H9 (cell line): ENCODE measurements around the gene MED27. TPM values are rescaled to one million over a fixed set of nuclear protein-coding genes. Genes with fewer than 3 reads are reported as not detected.

Experiments
- DNase-seq: peaks from one replicate; pipeline ENCODE4 v3.0.0-alpha.2; 2017
- H2AFZ ChIP-seq: one replicate; pipeline ENCODE4 v1.6.1; 2013; ENCODE audit warnings: mild to moderate bottlenecking, low read length, control low read depth, moderate library complexity
- H2AK5ac ChIP-seq: 2 replicates; pipeline ENCODE4 v1.6.1; 2013; ENCODE audit warnings: low read length, control low read depth, mixed read lengths; ENCODE audit not compliant: insufficient read length
- H2BK120ac ChIP-seq: one replicate; pipeline ENCODE4 v1.6.1; 2013; ENCODE audit warnings: low read depth, mild to moderate bottlenecking, low read length, control low read depth, inconsistent platforms; ENCODE audit not compliant: poor library complexity, severe bottlenecking
- H2BK12ac ChIP-seq: 2 replicates; pipeline ENCODE4 v1.6.1; 2013; ENCODE audit warnings: low read length, control low read depth, mixed read lengths, low read depth; ENCODE audit not compliant: insufficient read length
- H2BK15ac ChIP-seq: 2 replicates; pipeline ENCODE4 v1.6.1; 2013; ENCODE audit warnings: low read depth, low read length, control low read depth
- H2BK20ac ChIP-seq: one replicate; pipeline ENCODE4 v1.6.1; 2013; ENCODE audit warnings: low read depth, mild to moderate bottlenecking, low read length, control low read depth, inconsistent platforms; ENCODE audit not compliant: poor library complexity, severe bottlenecking
- H2BK5ac ChIP-seq: 2 replicates; pipeline ENCODE4 v1.6.1; 2013; ENCODE audit warnings: low read length, control low read depth, mixed read lengths; ENCODE audit not compliant: insufficient read length
- H3K14ac ChIP-seq: 2 replicates; pipeline ENCODE4 v1.6.1; 2013; ENCODE audit warnings: low read length, control low read depth; ENCODE audit not compliant: insufficient read depth
- H3K18ac ChIP-seq: 2 replicates; pipeline ENCODE4 v1.6.1; 2013; ENCODE audit warnings: low read depth, mild to moderate bottlenecking, mixed read lengths, low read length, control low read depth; ENCODE audit not compliant: insufficient read length
- H3K23ac ChIP-seq: 2 replicates; pipeline ENCODE4 v1.6.1; 2013; ENCODE audit warnings: low read length, control low read depth, mixed read lengths, low read depth; ENCODE audit not compliant: insufficient read length
- H3K23me2 ChIP-seq: 2 replicates; pipeline ENCODE4 v1.6.1; 2013; ENCODE audit warnings: low read depth, mild to moderate bottlenecking, mixed read lengths, low read length, control low read depth; ENCODE audit not compliant: insufficient read length, poor library complexity, severe bottlenecking
- H3K27ac ChIP-seq: 2 replicates; pipeline ENCODE4 v1.5.1; 2013; ENCODE audit warnings: low read length, control low read depth, mixed read lengths, low read depth; ENCODE audit not compliant: insufficient read length
- H3K27me3 ChIP-seq: 2 replicates; pipeline ENCODE4 v1.6.1; 2013; ENCODE audit warnings: low read length, control low read depth, inconsistent platforms; ENCODE audit not compliant: insufficient read depth
- H3K4ac ChIP-seq: 2 replicates; pipeline ENCODE4 v1.6.1; 2013; ENCODE audit warnings: low read depth, mild to moderate bottlenecking, control low read depth, inconsistent platforms, low read length, moderate library complexity
- H3K4me1 ChIP-seq: 2 replicates; pipeline ENCODE4 v1.6.1; 2013; ENCODE audit warnings: low read length, control low read depth, inconsistent platforms; ENCODE audit not compliant: insufficient read depth
- H3K4me2 ChIP-seq: 2 replicates; pipeline ENCODE4 v1.6.1; 2013; ENCODE audit warnings: low read length, control low read depth, mixed read lengths; ENCODE audit not compliant: insufficient read length, insufficient read depth
- H3K56ac ChIP-seq: 2 replicates; pipeline ENCODE4 v1.6.1; 2013; ENCODE audit warnings: low read depth, mild to moderate bottlenecking, mixed read lengths, low read length, control low read depth; ENCODE audit not compliant: insufficient read length
- H3K79me1 ChIP-seq: 2 replicates; pipeline ENCODE4 v1.6.1; 2013; ENCODE audit warnings: low read depth, mild to moderate bottlenecking, moderate library complexity, low read length, control low read depth, inconsistent platforms; ENCODE audit not compliant: insufficient read depth, poor library complexity, severe bottlenecking
- H3K79me2 ChIP-seq: 2 replicates; pipeline ENCODE4 v1.6.1; 2013; ENCODE audit warnings: low read length, control low read depth, inconsistent platforms; ENCODE audit not compliant: insufficient read depth
- H3K9ac ChIP-seq: 2 replicates; pipeline ENCODE4 v1.6.1; 2013; ENCODE audit warnings: low read length, control low read depth, mixed read lengths; ENCODE audit not compliant: insufficient read length; ENCODE audit errors: extremely low read depth
- H3K9me3 ChIP-seq: one replicate; pipeline ENCODE4 v1.6.1; 2013; ENCODE audit warnings: low read depth, low read length, inconsistent platforms; ENCODE audit not compliant: control insufficient read depth
- H3T11ph ChIP-seq: one replicate; pipeline ENCODE4 v1.6.1; 2013; ENCODE audit warnings: mild to moderate bottlenecking, low read length, control low read depth, inconsistent platforms
- H4K20me1 ChIP-seq: one replicate; pipeline ENCODE4 v1.6.1; 2013; ENCODE audit not compliant: control insufficient read depth, insufficient read length, insufficient read depth
- H4K5ac ChIP-seq: 2 replicates; pipeline ENCODE4 v1.6.1; 2013; ENCODE audit warnings: low read depth, mild to moderate bottlenecking, mixed read lengths, low read length, control low read depth; ENCODE audit not compliant: insufficient read length
- H4K8ac ChIP-seq: replicated peaks from 2 replicates; pipeline ENCODE4 v1.6.1; 2013; ENCODE audit warnings: low read length, control low read depth, mixed read lengths, low read depth; ENCODE audit not compliant: insufficient read length
- H4K91ac ChIP-seq: 2 replicates; pipeline ENCODE4 v1.6.1; 2013; ENCODE audit warnings: low read depth, mild to moderate bottlenecking, moderate library complexity, mixed read lengths, low read length, control low read depth; ENCODE audit not compliant: insufficient read length
- H3K27ac Mint-ChIP-seq, 3 experiments: 2 replicates in 2 of 3; 3 replicates in 1 of 3; pipeline ENCODE4 v1.8.0; 2020 to 2021; ENCODE audit warnings: mixed read lengths in 3 of 3, mild to moderate bottlenecking in 1 of 3, moderate library complexity in 1 of 3
- H3K27me3 Mint-ChIP-seq: 2 replicates; pipeline ENCODE4 v1.8.0; 2021; ENCODE audit warnings: low read depth, mild to moderate bottlenecking, moderate library complexity, mixed read lengths
- H3K36me3 Mint-ChIP-seq, 3 experiments: 2 replicates in 2 of 3; 3 replicates in 1 of 3; pipeline ENCODE4 v1.8.0; 2020 to 2021; ENCODE audit warnings: low read depth in 3 of 3, mixed read lengths in 3 of 3; ENCODE audit not compliant: insufficient read depth in 1 of 3
- H3K4me1 Mint-ChIP-seq, 2 experiments: 2 replicates each; pipeline ENCODE4 v1.8.0; 2020; ENCODE audit warnings: mixed read lengths in 2 of 2
- H3K4me3 Mint-ChIP-seq, 2 experiments: 2 replicates in 1 of 2; 3 replicates in 1 of 2; pipeline ENCODE4 v1.8.0; 2020 to 2021; ENCODE audit warnings: mild to moderate bottlenecking in 2 of 2, mixed read lengths in 2 of 2, moderate library complexity in 1 of 2
- H3K9me3 Mint-ChIP-seq, 2 experiments: 2 replicates in 1 of 2; 3 replicates in 1 of 2; pipeline ENCODE4 v1.8.0; 2020; ENCODE audit warnings: mild to moderate bottlenecking in 2 of 2, mixed read lengths in 2 of 2, moderate library complexity in 1 of 2
- CTCF ChIP-seq: fragments of 200-600 bp; sonication (generic); conservative IDR thresholded peaks from 3 replicates; pipeline ENCODE4 v1.8.0; 2021; ENCODE audit warnings: antibody characterized with exemption, mild to moderate bottlenecking
- WGBS: extraction: QIAGEN DNeasy Blood & Tissue Kit; methylation state at CpG from one replicate; pipeline ENCODE4 v1.1.7; 2013; ENCODE audit warnings: missing lambda C conversion rate, low lambda C conversion rate, mixed read lengths; ENCODE audit not compliant: insufficient read length; ENCODE audit errors: extremely low coverage; 5-methylcytosine and 5-hydroxymethylcytosine counted together
- total RNA-seq: library from RNA; stranded (reverse); gene quantifications from 2 replicates; pipeline ENCODE4 v1.2.1, GENCODE V29; 2021

The MED27 gene
- total RNA-seq, 1 experiment from 2014 or later = 33.5 TPM

DNA sequence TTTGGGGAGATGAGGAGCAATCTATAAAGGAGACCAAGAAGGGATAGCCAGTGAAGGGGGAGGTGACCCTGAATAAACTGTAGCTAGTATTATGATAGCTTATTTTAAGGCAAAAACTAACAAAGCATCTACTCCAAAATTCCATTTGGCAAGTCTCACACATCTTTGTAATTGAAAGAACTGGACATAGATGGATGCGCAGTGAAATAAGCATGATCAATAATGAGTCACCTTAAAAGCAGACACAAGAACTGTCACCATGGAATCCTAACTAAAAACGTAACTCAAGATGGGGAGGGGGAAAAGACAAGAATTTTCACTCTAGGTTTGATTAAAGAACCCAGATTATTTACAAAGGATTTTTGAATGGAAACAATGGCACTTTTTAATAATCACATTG lies 164.5 kb downstream of the MED27 start:
- H4K8ac ChIP-seq = no peak overlapping the region
- no peak for DNase-seq
- H3K9ac ChIP-seq = no peak overlapping the region
- no peak overlapping the region for H2AFZ ChIP-seq
- Mint-ChIP-seq H3K36me3 (no peaks in the 10 kb centered on the region; a peak in 1 of 7 replicates), H3K4me1 (peaks cover 9 to 17% of the 10 kb centered on the region in 2 experiments), H3K27ac (peak overlapping the region in 1 of 3 experiments; percentile 8; a peak in 1 of 7 replicates), H3K9me3 (no peaks in the 10 kb centered on the region), H3K27me3 (no peaks in the 10 kb centered on the region), H3K4me3 (no peak overlapping the region)
- H2BK120ac ChIP-seq = no peak overlapping the region
- no peaks in the 10 kb centered on the region for H3K23me2 ChIP-seq
- no peak overlapping the region for H3K56ac ChIP-seq
- H3K4ac ChIP-seq = no peak overlapping the region
- no peak overlapping the region for H2BK15ac ChIP-seq
- no peak overlapping the region for H3T11ph ChIP-seq
- no peak overlapping the region for H3K4me2 ChIP-seq
- H3K9me3 ChIP-seq = no peaks in the 10 kb centered on the region
- H2AK5ac ChIP-seq = no peak overlapping the region
- H2BK12ac ChIP-seq = no peak overlapping the region
- no CpG with 5 or more reads among the region's 2 CpGs for WGBS
- peaks cover 5% of the 10 kb centered on the region for H3K4me1 ChIP-seq
- no peak overlapping the region for H3K23ac ChIP-seq
- no peaks in the 10 kb centered on the region for H3K79me1 ChIP-seq
- H4K5ac ChIP-seq = no peak overlapping the region
- H3K14ac ChIP-seq = no peak overlapping the region
- H4K20me1 ChIP-seq = no peaks in the 10 kb centered on the region
- TF ChIP-seq CTCF = no peak
- H3K27ac ChIP-seq = no peak overlapping the region
- no peak overlapping the region for H3K18ac ChIP-seq
- H4K91ac ChIP-seq = no peak overlapping the region
- H2BK5ac ChIP-seq = no peak overlapping the region
- no peaks in the 10 kb centered on the region for H3K27me3 ChIP-seq
- no peak overlapping the region for H2BK20ac ChIP-seq
- H3K79me2 ChIP-seq = peaks cover 2% of the 10 kb centered on the region; the same call in 1 of the 2 replicates
